ENCODE data around the gene DOCK1. TPM values are rescaled to one million over a fixed set of nuclear protein-coding genes. Genes with fewer than 3 reads are reported as not detected.
A peak's percentile ranks its signal among the peaks of the same experiment; 100 is the strongest.

DOCK1 gene
- total RNA-seq, 1 donor from 2014 or later: 108 TPM

- DNase-seq (ENCODE audit: low read depth): no peak
Measured at GRCh38 chr10:126953886-126954285, 48.7 kb downstream of the DOCK1 start.

GRCh38 chr10:126955396-126955795, 50.2 kb downstream of the DOCK1 start:
- no peak for DNase-seq (ENCODE audit: low read depth)

GRCh38 chr10:126955934-126956711, 50.9 kb downstream of the DOCK1 start:
- no peak for DNase-seq (ENCODE audit: low read depth)

GRCh38 chr10:126956712-126957108, 51.5 kb downstream of the DOCK1 start:
- DNase-seq (ENCODE audit: low read depth): no peak

- DNase-seq (ENCODE audit: low read depth): no peak
Measured at GRCh38 chr10:126957111-126957510, 51.9 kb downstream of the DOCK1 start.

- DNase-seq (ENCODE audit: low read depth): no peak
Measured at GRCh38 chr10:126959431-126959830, 54.2 kb downstream of the DOCK1 start.

- DNase-seq (ENCODE audit: low read depth): peak; percentile 60
Measured at GRCh38 chr10:126959906-126960685, 54.9 kb downstream of the DOCK1 start.

GRCh38 chr10:126963354-126963753, 58.1 kb downstream of the DOCK1 start:
- DNase-seq (ENCODE audit: low read depth): no peak

GRCh38 chr10:126964190-126964589, 59.0 kb downstream of the DOCK1 start:
- no peak for DNase-seq (ENCODE audit: low read depth)

GRCh38 chr10:126966938-126967337, 61.7 kb downstream of the DOCK1 start:
- no peak for DNase-seq (ENCODE audit: low read depth)

GRCh38 chr10:126969310-126969709, 64.1 kb downstream of the DOCK1 start:
- DNase-seq (ENCODE audit: low read depth): peak; percentile 59

- peak; percentile 97 for DNase-seq (ENCODE audit: low read depth)
Measured at GRCh38 chr10:126972635-126973414, 67.6 kb downstream of the DOCK1 start.

- DNase-seq (ENCODE audit: low read depth): no peak
Measured at GRCh38 chr10:126975221-126975620, 70.0 kb downstream of the DOCK1 start.

- DNase-seq (ENCODE audit: low read depth): no peak
Measured at GRCh38 chr10:126977216-126977615, 72.0 kb downstream of the DOCK1 start.

GRCh38 chr10:126979311-126979710, 74.1 kb downstream of the DOCK1 start:
- DNase-seq (ENCODE audit: low read depth): no peak

- no peak for DNase-seq (ENCODE audit: low read depth)
Measured at GRCh38 chr10:126993208-126993607, 88.0 kb downstream of the DOCK1 start.

GRCh38 chr10:126997801-126998590, 92.8 kb downstream of the DOCK1 start:
- DNase-seq (ENCODE audit: low read depth): no peak

- DNase-seq (ENCODE audit: low read depth): no peak
Measured at GRCh38 chr10:127000598-127000997, 95.4 kb downstream of the DOCK1 start.

- DNase-seq (ENCODE audit: low read depth): no peak
Measured at GRCh38 chr10:127003032-127003685, 97.9 kb downstream of the DOCK1 start.

GRCh38 chr10:127006453-127006852, 101.2 kb downstream of the DOCK1 start:
- no peak for DNase-seq (ENCODE audit: low read depth)

- no peak for DNase-seq (ENCODE audit: low read depth)
Measured at GRCh38 chr10:127009366-127009765, 104.1 kb downstream of the DOCK1 start.
